Neuronal stem cell (in vitro differentiated cells): ENCODE results near the gene AVP.

ENCODE experiments used
- DNase-seq: peaks from one replicate; pipeline ENCODE4 v3.0.0-alpha.2; 2013; ENCODE audit warnings: low spot score
- H2AFZ ChIP-seq: one replicate; pipeline ENCODE4 v1.6.1; 2013; ENCODE audit warnings: mild to moderate bottlenecking, low read length, inconsistent platforms
- H2AK5ac ChIP-seq: 2 replicates; pipeline ENCODE4 v1.6.1; 2013; ENCODE audit warnings: low read depth, mild to moderate bottlenecking, inconsistent platforms, low read length, moderate library complexity, mixed read lengths
- H2BK120ac ChIP-seq: 2 replicates; pipeline ENCODE4 v1.6.1; 2013; ENCODE audit warnings: low read depth, mild to moderate bottlenecking, inconsistent platforms, low read length, moderate library complexity, mixed read lengths
- H2BK12ac ChIP-seq: one replicate; pipeline ENCODE4 v1.6.1; 2013; ENCODE audit warnings: low read length, inconsistent platforms
- H2BK15ac ChIP-seq: 2 replicates; pipeline ENCODE4 v1.6.1; 2013; ENCODE audit warnings: mild to moderate bottlenecking, low read length, inconsistent platforms, mixed read lengths
- H2BK5ac ChIP-seq: one replicate; pipeline ENCODE4 v1.6.1; 2013; ENCODE audit warnings: inconsistent platforms, mild to moderate bottlenecking, low read length, moderate library complexity
- H3K14ac ChIP-seq: one replicate; pipeline ENCODE4 v1.6.1; 2013; ENCODE audit warnings: low read length, inconsistent platforms
- H3K18ac ChIP-seq: 2 replicates; pipeline ENCODE4 v1.6.1; 2013; ENCODE audit warnings: low read length, inconsistent platforms
- H3K23ac ChIP-seq: 2 replicates; pipeline ENCODE4 v1.6.1; 2013; ENCODE audit warnings: low read depth, mild to moderate bottlenecking, mixed read lengths, low read length, inconsistent platforms; ENCODE audit not compliant: poor library complexity
- H3K27ac ChIP-seq: replicated peaks from 3 replicates; pipeline ENCODE4 v1.5.1; 2013; ENCODE audit warnings: low read length, inconsistent platforms
- H3K27me3 ChIP-seq, 3 experiments: 2 replicates each; pipeline ENCODE4 v1.6.1; 2013; ENCODE audit warnings: low read length in 3 of 3, mild to moderate bottlenecking in 2 of 3, inconsistent platforms in 1 of 3, low read depth in 1 of 3, mixed read lengths in 1 of 3, moderate library complexity in 1 of 3; ENCODE audit not compliant: control insufficient read depth in 3 of 3, insufficient read depth in 3 of 3
- H3K36me3 ChIP-seq, 2 donors: replicated peaks in 1 of 2; 2 replicates each; pipeline ENCODE4 v1.6.1; 2013; ENCODE audit warnings: low read length in 2 of 2; ENCODE audit not compliant: control insufficient read depth in 2 of 2, insufficient read depth in 2 of 2
- H3K4ac ChIP-seq: 2 replicates; pipeline ENCODE4 v1.6.1; 2013; ENCODE audit warnings: inconsistent platforms, mild to moderate bottlenecking, low read length, moderate library complexity
- H3K4me1 ChIP-seq, 2 donors: 1 replicate in 1 of 2; 2 replicates in 1 of 2; pipeline ENCODE4 v1.6.1; 2013; ENCODE audit warnings: low read length in 2 of 2, low read depth in 1 of 2; ENCODE audit not compliant: control insufficient read depth in 2 of 2, insufficient read depth in 1 of 2
- H3K4me2 ChIP-seq: one replicate; pipeline ENCODE4 v1.6.1; 2013; ENCODE audit warnings: mild to moderate bottlenecking, low read length, inconsistent platforms; ENCODE audit not compliant: insufficient read depth, poor library complexity, severe bottlenecking
- H3K4me3 ChIP-seq, 2 donors: 2 replicates each; pipeline ENCODE4 v1.5.1; 2013; ENCODE audit warnings: low read length in 2 of 2, mild to moderate bottlenecking in 2 of 2, inconsistent platforms in 1 of 2, moderate library complexity in 1 of 2
- H3K79me1 ChIP-seq: one replicate; pipeline ENCODE4 v1.6.1; 2013; ENCODE audit warnings: low read depth, mild to moderate bottlenecking, inconsistent platforms, low read length, moderate library complexity
- H3K9ac ChIP-seq: one replicate; pipeline ENCODE4 v1.6.1; 2013; ENCODE audit warnings: mild to moderate bottlenecking, low read depth, low read length, inconsistent platforms; ENCODE audit not compliant: poor library complexity
- H3K9me3 ChIP-seq, 2 donors: replicated peaks in 1 of 2; 2 replicates each; pipeline versions ENCODE3 to v1.6.1; 2013; ENCODE audit warnings: low read length in 2 of 2, mild to moderate bottlenecking in 2 of 2, inconsistent platforms in 1 of 2, low read depth in 1 of 2, mixed read lengths in 1 of 2, moderate library complexity in 1 of 2; ENCODE audit not compliant: control insufficient read depth in 2 of 2, insufficient read depth in 1 of 2
- H4K8ac ChIP-seq: one replicate; pipeline ENCODE4 v1.6.1; 2013; ENCODE audit warnings: low read depth, mild to moderate bottlenecking, inconsistent platforms, low read length, moderate library complexity
- H4K91ac ChIP-seq: one replicate; pipeline ENCODE4 v1.6.1; 2013; ENCODE audit warnings: low read length, low read depth, mild to moderate bottlenecking, inconsistent platforms; ENCODE audit not compliant: poor library complexity
- WGBS, 2 donors: extraction: QIAGEN DNeasy Blood & Tissue Kit; methylation state at CpG; one replicate each; pipeline ENCODE4 v1.1.7; 2013; ENCODE audit warnings: missing lambda C conversion rate in 2 of 2, mixed read lengths in 1 of 2; ENCODE audit not compliant: insufficient read length in 2 of 2, insufficient replicate concordance in 1 of 2; ENCODE audit errors: extremely low coverage in 2 of 2; 5-methylcytosine and 5-hydroxymethylcytosine counted together

Gene AVP

DNA sequence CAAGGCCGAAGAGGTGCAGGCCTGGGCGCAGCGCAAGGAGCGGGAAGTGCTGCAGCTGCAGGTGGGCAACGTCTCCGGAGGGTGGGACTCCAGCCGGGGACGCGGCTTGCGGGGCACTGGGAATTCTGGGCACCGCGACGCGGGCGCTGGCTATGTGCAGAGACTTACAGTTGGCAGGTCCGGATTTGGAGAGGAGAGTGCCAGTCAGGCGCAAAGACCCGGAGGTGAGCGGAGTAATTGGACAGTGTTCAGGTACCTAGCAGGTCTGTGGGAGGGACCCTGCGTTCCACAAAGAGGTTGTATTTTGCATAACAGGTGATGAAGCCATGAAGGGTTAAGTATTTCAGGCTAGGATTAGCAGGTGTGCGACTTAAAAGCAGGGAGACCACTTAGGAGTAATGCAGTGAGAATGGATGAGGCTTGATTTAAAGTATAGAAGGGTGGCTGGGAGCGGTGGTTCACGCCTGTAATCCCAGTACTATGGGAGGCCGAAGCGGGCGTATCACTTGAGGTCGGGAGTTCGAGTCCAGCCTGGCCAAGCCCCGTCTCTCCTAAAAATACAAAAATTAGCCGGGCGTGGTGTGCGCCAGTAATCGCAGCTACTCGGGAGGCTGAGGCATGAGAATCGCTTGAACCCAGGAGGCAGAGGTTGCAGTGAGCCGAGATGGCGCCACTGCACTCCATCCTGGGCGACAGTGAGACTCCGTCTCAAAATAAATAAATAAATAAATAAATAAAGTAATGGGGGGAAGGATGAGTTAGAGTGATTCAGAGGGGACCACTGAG, 37.7 kb downstream of the AVP start:
- Histone ChIP-seq H3K36me3 (peaks cover 19 to 40% of the 10 kb centered on the region in 2 donors), H2BK12ac (no peak overlapping the region), H3K27me3 (no peaks in the 10 kb centered on the region), H3K79me1 (peaks cover 3% of the 10 kb centered on the region), H3K18ac (peak overlapping the region; percentile 97), H3K4ac (no peak overlapping the region), H3K27ac (no peak overlapping the region), H4K91ac (no peak overlapping the region), H3K9ac (peak overlapping the region; percentile 99), H2BK120ac (peak overlapping the region; percentile 84), H3K4me2 (peak overlapping the region; percentile 85), H4K8ac (no peak overlapping the region), H3K14ac (peak overlapping the region; percentile 97), H3K4me3 (peak overlapping the region; percentile 93 to 96), H3K4me1 (peaks cover 6 to 8% of the 10 kb centered on the region in 2 donors), H2BK15ac (no peak overlapping the region), H3K23ac (peak overlapping the region; percentile 92), H2AFZ (peak overlapping the region; percentile 99), H2AK5ac (peak overlapping the region; percentile 76), H2BK5ac (peak overlapping the region; percentile 40), H3K9me3 (no peaks in the 10 kb centered on the region)
- DNase-seq: no peak
- no CpG with 5 or more reads among the region's 39 CpGs for WGBS, 2 donors

DNA sequence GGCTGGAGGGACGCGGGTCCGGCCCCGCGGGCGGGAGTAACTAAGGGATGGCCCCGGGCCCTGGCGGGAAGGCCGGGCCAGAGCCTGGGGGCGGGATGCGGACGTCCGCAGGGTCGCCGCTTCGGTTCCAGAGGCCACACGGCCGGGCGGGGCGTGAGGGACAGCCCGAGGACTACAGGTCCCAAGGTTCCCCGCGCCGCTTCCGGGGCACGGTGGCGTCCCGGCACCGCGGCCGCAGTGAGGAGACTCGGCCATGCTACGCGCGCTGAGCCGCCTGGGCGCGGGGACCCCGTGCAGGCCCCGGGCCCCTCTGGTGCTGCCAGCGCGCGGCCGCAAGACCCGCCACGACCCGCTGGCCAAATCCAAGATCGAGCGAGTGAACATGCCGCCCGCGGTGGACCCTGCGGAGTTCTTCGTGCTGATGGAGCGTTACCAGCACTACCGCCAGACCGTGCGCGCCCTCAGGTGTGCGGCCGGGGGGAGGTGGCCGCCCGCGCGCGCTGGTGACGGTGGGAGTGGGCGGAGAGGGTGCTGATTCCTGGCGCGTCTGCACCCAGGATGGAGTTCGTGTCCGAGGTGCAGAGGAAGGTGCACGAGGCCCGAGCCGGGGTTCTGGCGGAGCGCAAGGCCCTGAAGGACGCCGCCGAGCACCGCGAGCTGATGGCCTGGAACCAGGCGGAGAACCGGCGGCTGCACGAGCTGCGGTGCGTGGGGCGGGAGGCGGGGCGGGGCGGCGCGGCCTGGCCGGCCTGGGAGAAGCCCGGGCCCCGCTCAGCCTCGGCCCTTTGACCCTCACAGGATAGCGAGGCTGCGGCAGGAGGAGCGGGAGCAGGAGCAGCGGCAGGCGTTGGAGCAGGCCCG, 38.5 kb downstream of the AVP start, which contains the start of gene MRPS26:
TSS of gene MRPS26 (plus strand) at position 237 of the 861 bp plus-strand sequence. CDS start at position 254, 17 bp downstream.
- peak within 1 kb of the TSS; percentile 97 for H3K18ac ChIP-seq
- H2AK5ac ChIP-seq: peak within 1 kb of the TSS; percentile 76

GRCh38 chr20:3045042-3045815, 39.3 kb downstream of the AVP start:
- no CpG with 5 or more reads among the region's 24 CpGs for WGBS, 2 donors
- Histone ChIP-seq H4K8ac (no peak overlapping the region), H2AK5ac (no peak overlapping the region), H4K91ac (no peak overlapping the region), H2BK5ac (peak overlapping the region; percentile 40), H2BK120ac (no peak overlapping the region), H3K4me2 (peak overlapping the region; percentile 85), H3K4me1 (peaks cover 6 to 9% of the 10 kb centered on the region in 2 donors), H3K9ac (peak overlapping the region; percentile 93), H3K36me3 (peaks cover 19 to 50% of the 10 kb centered on the region in 2 donors), H2BK12ac (no peak overlapping the region), H3K27me3 (no peaks in the 10 kb centered on the region), H3K18ac (peak overlapping the region; percentile 97), H3K27ac (peak overlapping the region; percentile 81), H3K9me3 (no peaks in the 10 kb centered on the region), H3K79me1 (peaks cover 3% of the 10 kb centered on the region), H3K14ac (peak overlapping the region; percentile 87), H2AFZ (peak overlapping the region; percentile 99), H3K4me3 (peak overlapping the region; percentile 93 to 96), H3K23ac (no peak overlapping the region), H3K4ac (no peak overlapping the region), H2BK15ac (no peak overlapping the region)
- DNase-seq: no peak

More for the DNA sequence above, 38.5 kb downstream of the AVP start, which contains the start of gene MRPS26:
- Histone ChIP-seq H3K4me2 (peak within 1 kb of the TSS; percentile 85), H3K4me3 (peak within 1 kb of the TSS; percentile 93 to 96), H3K36me3 (peaks cover 19 to 45% of the 10 kb centered on the region in 2 donors), H3K23ac (peak within 1 kb of the TSS; percentile 96), H3K4ac (peak within 1 kb of the TSS; percentile 70), H4K8ac (no peak within 1 kb of the TSS), H3K9ac (peak within 1 kb of the TSS; percentile 99), H2BK5ac (peak within 1 kb of the TSS; percentile 40), H2BK120ac (peak within 1 kb of the TSS; percentile 84), H2BK15ac (peak within 1 kb of the TSS; percentile 49), H3K27me3 (no peaks in the 10 kb centered on the region), H3K79me1 (peaks cover 3% of the 10 kb centered on the region), H3K9me3 (no peaks in the 10 kb centered on the region), H4K91ac (no peak within 1 kb of the TSS), H3K27ac (peak within 1 kb of the TSS; percentile 81), H3K14ac (peak within 1 kb of the TSS; percentile 97), H2BK12ac (peak within 1 kb of the TSS; percentile 34), H3K4me1 (peaks cover 6 to 9% of the 10 kb centered on the region in 2 donors), H2AFZ (peak within 1 kb of the TSS; percentile 99)
- peak; percentile 90 for DNase-seq
- WGBS, 2 donors: no CpG with 5 or more reads among the region's 104 CpGs
